Islet precursor cell (in vitro differentiated cells): ENCODE results near the gene LMO4.

Experiments used
- DNase-seq: peaks from one replicate; pipeline ENCODE4 v3.0.0-alpha.2; 2018

The LMO4 gene

GRCh38 chr1:87328272-87329050, at the start of gene LMO4:
LMO4 (plus strand) TSS chr1:87328880; CDS start chr1:87332016, 3,136 bp downstream.
- peak; percentile 99 for DNase-seq

GRCh38 chr1:87279536-87279875, 49.2 kb upstream of the LMO4 start:
- no peak for DNase-seq

GRCh38 chr1:87279966-87280535, 48.6 kb upstream of the LMO4 start:
- DNase-seq: no peak

GRCh38 chr1:87284456-87285240, 44.0 kb upstream of the LMO4 start:
- peak; percentile 74 for DNase-seq

GRCh38 chr1:87291107-87291506, 37.6 kb upstream of the LMO4 start:
- DNase-seq: no peak

GRCh38 chr1:87292684-87293493, 35.8 kb upstream of the LMO4 start:
- peak; percentile 69 for DNase-seq

GRCh38 chr1:87294633-87295032, 34.0 kb upstream of the LMO4 start:
- DNase-seq: no peak

- DNase-seq: no peak
These were observed 33.1 kb upstream of the LMO4 start for GRCh38 chr1:87295445-87296110.

GRCh38 chr1:87296206-87296605, 32.5 kb upstream of the LMO4 start:
- no peak for DNase-seq

- no peak for DNase-seq
These were observed 29.0 kb upstream of the LMO4 start for GRCh38 chr1:87299661-87300060.

- DNase-seq: no peak
These were observed 28.1 kb upstream of the LMO4 start for GRCh38 chr1:87300628-87301027.

GRCh38 chr1:87305151-87305550, 23.5 kb upstream of the LMO4 start:
- no peak for DNase-seq

GRCh38 chr1:87305762-87306161, 22.9 kb upstream of the LMO4 start:
- DNase-seq: no peak

- DNase-seq: no peak
These were observed 21.4 kb upstream of the LMO4 start for GRCh38 chr1:87307306-87307705.

- no peak for DNase-seq
These were observed 20.7 kb upstream of the LMO4 start for GRCh38 chr1:87307931-87308330.

GRCh38 chr1:87314091-87314490, 14.6 kb upstream of the LMO4 start:
- no peak for DNase-seq

GRCh38 chr1:87318056-87318650, 10.5 kb upstream of the LMO4 start:
- no peak for DNase-seq

- no peak for DNase-seq
These were observed 9.9 kb upstream of the LMO4 start for GRCh38 chr1:87318806-87319205.

GRCh38 chr1:87325982-87326738, 2.5 kb upstream of the LMO4 start:
- DNase-seq: no peak

- DNase-seq: no peak
These were observed 1.1 kb upstream of the LMO4 start for GRCh38 chr1:87327376-87328271.
